Gastrocnemius medialis (tissue), 4 donors: ENCODE results near the gene OR51B2.

ENCODE experiments used
- CTCF ChIP-seq, 5 experiments: fragments of 450-650 bp in 3 of 5; fragments of 200-600 bp in 2 of 5; sonication (generic) in 2 of 5; IDR thresholded peaks in 4 of 5; conservative IDR thresholded peaks in 1 of 5; 1 replicate in 4 of 5; 2 replicates in 1 of 5; pipeline ENCODE4 v1.5.1; 2016 to 2019; ENCODE audit warnings: antibody characterized with exemption in 5 of 5, mild to moderate bottlenecking in 3 of 5, moderate library complexity in 3 of 5
- POLR2A ChIP-seq, 2 donors: fragments of 450-650 bp; IDR thresholded peaks; one replicate each; pipeline ENCODE4 v1.6.1; 2017; ENCODE audit warnings: antibody characterized with exemption in 2 of 2, mild to moderate bottlenecking in 2 of 2, moderate library complexity in 2 of 2

- TF ChIP-seq POLR2A (IDR thresholded peaks at IDR 0.05): no peak
- TF ChIP-seq CTCF (IDR thresholded peaks at IDR 0.05 in 4 of 5, conservative IDR thresholded peaks at IDR 0.05 in 1 of 5): no peak
Observed at GRCh38 chr11:5282628-5283027, 41.5 kb downstream of the OR51B2 start.
